ENCODE measurements around the gene LMNA.

LMNA gene

GRCh38 chr1:156143765-156144489, 29.4 kb downstream of the LMNA start:
- no peak for DNase-seq

DNA sequence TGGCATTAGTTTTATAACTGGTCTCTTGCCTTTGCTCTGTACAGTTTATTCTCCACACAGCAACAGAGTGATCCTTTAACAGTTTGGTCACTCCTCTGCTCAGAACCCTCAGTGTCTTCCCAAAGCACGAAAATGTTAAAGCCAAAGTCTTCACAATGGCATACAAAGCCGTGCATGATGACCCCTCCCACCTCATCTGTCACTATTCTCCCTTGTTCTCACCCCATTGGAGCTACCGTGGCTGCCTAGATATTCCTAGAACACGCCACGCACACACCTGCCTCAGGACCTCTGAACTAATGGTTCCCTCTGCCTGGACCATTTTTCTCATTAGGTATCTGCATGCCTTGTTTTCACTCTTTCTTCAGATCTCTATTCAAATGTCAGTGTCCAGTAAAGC, 30.2 kb downstream of the LMNA start:
- no peak for DNase-seq

DNA sequence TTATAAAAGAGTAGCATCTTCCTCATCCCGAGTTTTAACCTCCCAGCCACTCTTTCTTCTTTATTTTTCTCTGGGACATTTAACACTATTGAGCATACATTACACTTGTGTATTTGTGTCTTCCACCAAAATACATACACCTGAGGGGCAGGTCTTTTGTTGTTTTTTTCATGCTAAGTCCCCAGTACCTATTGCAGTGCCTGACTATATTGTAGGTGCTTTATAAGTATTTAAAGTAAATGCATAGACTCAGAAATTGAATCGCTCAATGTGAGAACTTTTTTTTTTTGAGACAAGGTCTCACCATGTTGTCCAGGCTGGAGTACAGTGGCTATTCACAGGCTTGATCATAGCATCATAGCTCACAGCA, 31.1 kb downstream of the LMNA start:
- DNase-seq: no peak

DNA sequence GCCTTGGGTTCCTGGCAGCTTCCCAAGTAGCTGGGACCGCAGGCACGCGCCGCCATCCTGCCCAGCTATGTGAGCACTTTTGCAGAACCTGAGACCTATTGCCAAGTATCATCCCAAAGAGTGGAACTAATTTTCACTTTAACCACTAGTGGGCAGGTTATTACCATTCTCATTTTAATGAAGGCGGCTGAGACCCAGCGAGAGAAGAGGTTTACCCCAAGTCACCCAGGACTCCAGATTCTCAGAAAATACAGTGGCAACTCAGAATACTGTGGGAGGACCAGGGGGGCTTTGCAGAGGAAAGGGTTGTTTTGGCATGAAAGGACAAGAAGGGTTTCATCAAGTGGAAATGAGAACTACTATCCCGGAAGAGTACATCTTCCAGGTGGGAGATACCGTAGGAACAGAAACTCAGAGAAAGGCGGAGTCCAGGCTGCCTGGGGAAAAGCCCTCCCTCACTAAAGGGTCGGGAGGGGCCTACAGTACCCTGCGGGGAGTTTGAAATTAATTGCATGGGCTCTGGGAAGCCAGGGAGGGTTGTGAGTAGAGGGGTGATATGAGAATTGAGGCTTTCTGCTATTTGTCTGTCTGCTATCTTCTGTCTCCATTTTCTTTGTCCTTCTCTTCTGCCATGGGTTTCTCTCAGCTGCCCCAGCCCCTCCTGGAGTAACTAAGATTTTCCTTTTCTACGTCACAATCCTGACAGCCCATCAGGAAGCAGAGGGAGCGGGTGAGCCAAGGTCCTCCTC, 31.7 kb downstream of the LMNA start:
- DNase-seq: peak; percentile 70 to 86 (median 84)

- peak in 1 of 3 donors; percentile 37 for DNase-seq
These were observed 32.4 kb downstream of the LMNA start for GRCh38 chr1:156146769-156147405.

GRCh38 chr1:156148216-156148615, 33.7 kb downstream of the LMNA start:
- DNase-seq: peak; percentile 72 to 74 (median 73)

GRCh38 chr1:156149374-156150332, 35.1 kb downstream of the LMNA start:
- no peak for DNase-seq

DNA sequence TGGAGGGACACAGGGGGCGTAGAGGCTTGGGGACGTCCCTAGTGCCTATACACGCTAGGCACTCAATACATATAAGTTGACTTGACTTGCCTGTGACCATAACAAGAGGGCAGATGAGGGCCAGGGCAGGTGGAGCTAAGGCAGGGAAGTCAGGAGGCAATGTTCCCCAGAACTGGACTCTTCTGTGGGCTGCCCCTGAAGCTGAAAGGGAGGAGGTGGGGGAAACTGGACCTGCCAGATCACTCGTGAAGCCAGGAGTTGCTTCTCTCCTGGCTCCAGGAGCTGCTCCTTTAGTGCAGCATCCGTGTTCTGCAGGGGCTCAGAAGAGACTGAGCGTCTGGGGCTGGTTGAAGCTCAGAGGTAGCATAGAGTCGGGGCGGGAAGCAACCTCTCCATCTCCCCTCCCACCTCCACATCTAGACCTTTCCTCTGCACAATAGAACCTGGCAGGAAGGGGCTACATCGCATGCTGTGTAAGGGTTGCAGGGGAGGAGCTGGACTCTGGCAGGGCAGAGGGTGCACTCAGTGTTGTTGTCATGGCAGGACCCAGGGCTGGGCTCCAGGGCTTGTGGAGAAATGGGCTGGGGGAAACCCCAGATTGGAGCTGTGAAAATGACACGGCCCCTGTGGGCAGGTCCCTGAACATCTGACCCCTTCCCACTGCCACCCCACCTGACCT, 36.0 kb downstream of the LMNA start:
- DNase-seq: peak; percentile 46 to 75 (median 66)

- peak; percentile 90 to 93 (median 91) for DNase-seq
These were observed 36.7 kb downstream of the LMNA start for GRCh38 chr1:156151093-156151688.

- no peak for DNase-seq
These were observed 38.1 kb downstream of the LMNA start for GRCh38 chr1:156152628-156153027.

DNA sequence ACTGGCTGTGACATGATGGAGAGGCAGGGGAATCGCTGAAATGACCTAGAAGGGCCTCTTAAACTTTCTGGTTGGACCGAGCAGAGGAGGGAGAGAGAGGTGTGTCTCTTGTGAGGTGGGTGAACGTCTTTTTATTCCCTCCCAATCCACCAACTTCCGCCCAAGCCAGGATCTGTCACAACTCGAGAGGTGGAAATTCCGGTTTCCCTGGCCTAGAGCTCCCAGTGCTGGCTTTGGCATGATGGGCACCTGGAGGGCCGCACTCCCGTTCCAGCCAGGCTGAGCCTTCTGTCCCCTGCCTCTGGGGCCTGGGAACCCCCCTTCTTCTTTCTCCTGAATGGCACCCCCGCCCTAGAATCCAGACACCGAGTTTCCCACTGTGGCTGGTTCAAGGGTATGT, 38.9 kb downstream of the LMNA start, which contains the start of gene SEMA4A:
Gene SEMA4A, plus strand, starts transcription at position 224 of the 400 bp plus-strand sequence. CDS start 994 bp downstream, outside the sequence.
- no peak for DNase-seq

DNA sequence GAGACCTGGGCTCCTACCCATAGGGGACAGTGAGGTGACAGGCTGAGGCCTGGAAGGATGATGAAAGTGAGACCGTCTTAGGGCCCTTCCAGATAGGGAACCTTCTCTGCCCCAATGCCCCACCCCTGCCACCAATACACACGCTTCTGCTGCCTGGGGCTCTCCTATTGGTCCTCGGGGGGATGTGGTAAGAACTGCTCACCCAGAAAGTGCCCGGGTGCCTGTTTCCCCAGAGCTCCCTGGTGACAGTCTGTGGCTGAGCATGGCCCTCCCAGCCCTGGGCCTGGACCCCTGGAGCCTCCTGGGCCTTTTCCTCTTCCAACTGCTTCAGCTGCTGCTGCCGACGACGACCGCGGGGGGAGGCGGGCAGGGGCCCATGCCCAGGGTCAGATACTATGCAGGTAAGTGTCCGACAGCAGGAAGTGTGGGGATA, 39.8 kb downstream of the LMNA start:
- DNase-seq: peak; percentile 87 to 92 (median 89)

GRCh38 chr1:156155756-156156510, 41.4 kb downstream of the LMNA start:
- DNase-seq: peak; percentile 77 to 83 (median 81)

DNA sequence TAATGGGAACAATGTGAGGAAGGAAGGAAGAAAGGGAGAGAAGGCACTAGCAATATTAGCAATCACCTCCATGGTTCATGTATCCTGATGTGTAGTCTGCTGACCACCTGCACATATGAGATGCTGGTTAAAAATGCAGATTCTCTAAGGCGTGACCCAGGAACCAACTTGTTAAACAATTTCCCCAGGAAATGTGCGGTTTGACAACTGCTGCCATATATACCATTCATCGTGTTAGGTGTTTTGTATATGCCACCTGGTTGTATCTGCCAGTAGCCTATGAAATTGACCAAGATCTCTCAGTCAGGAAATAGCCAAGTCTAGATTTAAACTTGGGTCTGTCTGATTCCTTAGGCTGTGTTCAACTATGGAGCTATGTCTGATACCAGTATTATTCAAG, 43.0 kb downstream of the LMNA start:
- no peak for DNase-seq

DNA sequence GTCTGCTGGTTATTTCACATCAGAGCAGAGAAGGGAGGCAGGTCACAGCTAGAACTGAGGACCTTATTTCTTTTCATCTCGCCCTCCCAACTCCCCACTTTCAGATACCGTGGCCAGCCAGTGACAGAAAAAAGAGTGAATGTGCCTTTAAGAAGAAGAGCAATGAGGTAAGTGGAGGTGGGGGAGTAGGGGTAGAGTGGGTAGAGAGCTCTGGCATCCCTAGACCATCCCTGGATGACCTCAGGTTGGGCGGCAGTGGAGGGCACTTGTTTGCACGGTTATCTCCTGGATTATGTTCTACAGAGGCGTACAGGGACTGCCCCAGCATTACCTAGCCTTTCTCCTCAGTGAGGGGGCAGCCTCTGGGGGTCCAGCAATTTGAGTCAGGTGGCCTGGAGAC, 43.5 kb downstream of the LMNA start:
- DNase-seq: no peak

DNA sequence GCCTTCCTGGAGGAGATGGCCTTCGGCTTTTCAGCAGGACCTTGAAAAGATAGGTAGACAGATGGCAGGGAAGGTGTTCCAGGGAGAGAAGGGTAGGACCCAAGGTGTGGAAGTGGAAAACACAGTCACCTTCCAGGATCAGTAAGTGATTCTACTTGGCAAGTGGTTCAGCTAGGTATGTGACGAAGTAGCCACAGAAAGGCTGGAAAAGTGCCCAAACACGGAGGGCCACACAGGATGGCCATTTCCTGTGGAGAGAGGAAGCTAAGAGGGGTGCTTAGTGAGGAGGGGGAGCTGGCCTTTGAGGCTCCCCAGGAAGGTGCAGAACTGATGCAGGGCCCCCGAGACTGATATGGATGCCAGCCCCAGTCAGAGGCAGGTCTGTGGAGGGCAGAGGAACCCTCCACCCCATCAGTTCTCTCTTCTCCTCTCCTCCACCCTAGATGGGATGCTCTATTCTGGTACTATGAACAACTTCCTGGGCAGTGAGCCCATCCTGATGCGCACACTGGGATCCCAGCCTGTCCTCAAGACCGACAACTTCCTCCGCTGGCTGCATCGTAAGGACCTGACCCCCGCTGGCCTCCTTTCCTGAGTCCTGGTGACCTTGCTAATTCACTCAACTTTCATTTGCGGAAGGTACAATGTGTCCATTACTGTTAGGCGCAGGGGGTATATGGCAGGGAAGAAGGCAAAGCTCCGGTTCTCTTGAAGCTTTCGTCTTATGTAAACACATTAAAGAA, 45.7 kb downstream of the LMNA start:
- DNase-seq: no peak

GRCh38 chr1:156160743-156161171, 46.2 kb downstream of the LMNA start:
- DNase-seq: peak; percentile 59 to 80 (median 60)

DNA sequence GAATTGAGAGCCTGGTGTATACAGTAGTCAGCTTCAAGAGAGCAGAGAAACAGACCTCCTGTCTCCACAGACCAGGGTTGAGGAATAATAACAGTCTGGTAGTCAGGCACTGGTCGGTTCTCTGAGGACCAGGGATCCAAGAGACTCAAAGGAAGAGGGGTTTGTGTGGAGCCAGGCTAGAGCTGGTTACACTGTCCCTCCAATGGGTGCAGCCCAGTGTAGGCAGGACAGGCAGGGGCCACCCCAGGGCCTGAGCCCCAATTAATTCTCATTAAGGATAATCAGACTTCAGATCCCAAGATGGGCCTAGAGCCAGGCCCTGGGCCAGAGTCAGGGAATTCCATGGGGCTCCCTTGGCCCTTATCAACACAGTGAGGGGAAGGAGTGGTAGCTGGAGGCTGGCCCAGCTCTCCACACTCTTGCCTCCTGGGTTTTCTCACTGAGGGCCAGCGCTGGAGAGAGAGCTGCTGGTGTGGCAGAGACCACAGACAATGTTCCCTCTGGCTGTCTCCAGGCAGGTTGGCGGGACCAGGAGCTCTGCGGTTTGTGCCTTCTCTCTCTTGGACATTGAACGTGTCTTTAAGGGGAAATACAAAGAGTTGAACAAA, 48.0 kb downstream of the LMNA start:
- no peak for DNase-seq

- DNase-seq: no peak
These were observed 49.2 kb downstream of the LMNA start for GRCh38 chr1:156163712-156164111.

Data from suppressor macrophage treated with lipopolysaccharide for 1 hour (primary cell).